ENCODE measurements around the gene FBXL7.

The FBXL7 gene

GRCh38 chr5:15597804-15598203 is 97.8 kb downstream of the FBXL7 start:
- no peaks in the 10 kb centered on the region for H3F3A ChIP-seq (ENCODE audit: control insufficient read depth, insufficient read depth)
- H3K4me2 ChIP-seq (ENCODE audit: low read length), result no peak overlapping the region
- H3K27me3 ChIP-seq (ENCODE audit: control insufficient read depth, low read length), result no peaks in the 10 kb centered on the region
- no peaks in the 10 kb centered on the region for H3K9me2 ChIP-seq (replicated peaks; ENCODE audit: control insufficient read depth, low read length)
- no peaks in the 10 kb centered on the region for H3K4me1 ChIP-seq (ENCODE audit: control insufficient read depth, low read length)
- no peaks in the 10 kb centered on the region for H3K36me3 ChIP-seq (ENCODE audit: control insufficient read depth, low read length)
- H3K27ac ChIP-seq (ENCODE audit: low read depth, low read length), result no peak overlapping the region
- TF ChIP-seq CTCF (IDR thresholded peaks at IDR 0.05; ENCODE audit: low read depth, low read length, poor library complexity, severe bottlenecking) (no peak), EZH2phosphoT487 (IDR thresholded peaks at IDR 0.05; ENCODE audit: borderline replicate concordance, low read length) (no peak)
- no peaks in the 10 kb centered on the region for H3K9me3 ChIP-seq (ENCODE audit: control insufficient read depth, insufficient read depth, low read length)
- no peak overlapping the region for H3K4me3 ChIP-seq (ENCODE audit: low read length)
- H3K79me2 ChIP-seq (ENCODE audit: control insufficient read depth, low read length), result no peaks in the 10 kb centered on the region
- H4K20me1 ChIP-seq (ENCODE audit: control insufficient read depth, insufficient read depth, low read depth, low read length), result no peaks in the 10 kb centered on the region

GRCh38 chr5:15598294-15598902 is 98.4 kb downstream of the FBXL7 start:
- Histone ChIP-seq H3F3A (ENCODE audit: control insufficient read depth, insufficient read depth) (no peaks in the 10 kb centered on the region), H3K4me2 (ENCODE audit: low read length) (no peak overlapping the region), H3K4me1 (ENCODE audit: control insufficient read depth, low read length) (no peaks in the 10 kb centered on the region), H3K79me2 (ENCODE audit: control insufficient read depth, low read length) (no peaks in the 10 kb centered on the region), H4K20me1 (ENCODE audit: control insufficient read depth, insufficient read depth, low read depth, low read length) (no peaks in the 10 kb centered on the region), H3K27ac (ENCODE audit: low read depth, low read length) (no peak overlapping the region), H3K9me3 (ENCODE audit: control insufficient read depth, insufficient read depth, low read length) (no peaks in the 10 kb centered on the region), H3K36me3 (ENCODE audit: control insufficient read depth, low read length) (no peaks in the 10 kb centered on the region), H3K9me2 (replicated peaks; ENCODE audit: control insufficient read depth, low read length) (no peaks in the 10 kb centered on the region), H3K4me3 (ENCODE audit: low read length) (no peak overlapping the region), H3K27me3 (ENCODE audit: control insufficient read depth, low read length) (no peaks in the 10 kb centered on the region)
- TF ChIP-seq CTCF (IDR thresholded peaks at IDR 0.05; ENCODE audit: low read depth, low read length, poor library complexity, severe bottlenecking) (peak; percentile 80), EZH2phosphoT487 (IDR thresholded peaks at IDR 0.05; ENCODE audit: borderline replicate concordance, low read length) (no peak)

- H3K4me3 ChIP-seq (ENCODE audit: low read length), result no peak overlapping the region
- H3F3A ChIP-seq (ENCODE audit: control insufficient read depth, insufficient read depth), result no peaks in the 10 kb centered on the region
- no peaks in the 10 kb centered on the region for H3K4me1 ChIP-seq (ENCODE audit: control insufficient read depth, low read length)
- TF ChIP-seq EZH2phosphoT487 (IDR thresholded peaks at IDR 0.05; ENCODE audit: borderline replicate concordance, low read length), result no peak
- no peak for TF ChIP-seq CTCF (IDR thresholded peaks at IDR 0.05; ENCODE audit: low read depth, low read length, poor library complexity, severe bottlenecking)
- no peak overlapping the region for H3K27ac ChIP-seq (ENCODE audit: low read depth, low read length)
- H3K9me2 ChIP-seq (replicated peaks; ENCODE audit: control insufficient read depth, low read length), result no peaks in the 10 kb centered on the region
- no peaks in the 10 kb centered on the region for H3K9me3 ChIP-seq (ENCODE audit: control insufficient read depth, insufficient read depth, low read length)
- H3K27me3 ChIP-seq (ENCODE audit: control insufficient read depth, low read length), result no peaks in the 10 kb centered on the region
- no peaks in the 10 kb centered on the region for H4K20me1 ChIP-seq (ENCODE audit: control insufficient read depth, insufficient read depth, low read depth, low read length)
- H3K79me2 ChIP-seq (ENCODE audit: control insufficient read depth, low read length), result no peaks in the 10 kb centered on the region
- no peaks in the 10 kb centered on the region for H3K36me3 ChIP-seq (ENCODE audit: control insufficient read depth, low read length)
- H3K4me2 ChIP-seq (ENCODE audit: low read length), result no peak overlapping the region
Observed at GRCh38 chr5:15600035-15600434, 100.1 kb downstream of the FBXL7 start.
